22Rv1 (cell line): ENCODE results near the gene ATP5MC3.
A peak's percentile ranks its signal among the peaks of the same experiment; 100 is the strongest.

Experiments
- H3K27ac ChIP-seq: fragments of 450-650 bp; 2 replicates; pipeline ENCODE4 v1.5.1; 2017
- CTCF ChIP-seq: fragments of 450-650 bp; IDR thresholded peaks from 2 replicates; pipeline ENCODE4 v1.5.1; 2017; ENCODE audit warnings: mild to moderate bottlenecking
- ZFX ChIP-seq: fragments of 450-650 bp; IDR thresholded peaks from 2 replicates; pipeline ENCODE4 v1.6.1; 2017; ENCODE audit warnings: antibody characterized with exemption, borderline replicate concordance

Gene ATP5MC3

GRCh38 chr2:175181877-175182308 lies 383 bp upstream of the ATP5MC3 start:
- H3K27ac ChIP-seq = peak overlapping the region; percentile 78

GRCh38 chr2:175180701-175181103 lies 808 bp downstream of the ATP5MC3 start:
- peak overlapping the region; percentile 78 for H3K27ac ChIP-seq
- TF ChIP-seq ZFX = no peak
- no peak for TF ChIP-seq CTCF

More at GRCh38 chr2:175181877-175182308, 383 bp upstream of the ATP5MC3 start:
- TF ChIP-seq CTCF (no peak), ZFX (no peak)

DNA sequence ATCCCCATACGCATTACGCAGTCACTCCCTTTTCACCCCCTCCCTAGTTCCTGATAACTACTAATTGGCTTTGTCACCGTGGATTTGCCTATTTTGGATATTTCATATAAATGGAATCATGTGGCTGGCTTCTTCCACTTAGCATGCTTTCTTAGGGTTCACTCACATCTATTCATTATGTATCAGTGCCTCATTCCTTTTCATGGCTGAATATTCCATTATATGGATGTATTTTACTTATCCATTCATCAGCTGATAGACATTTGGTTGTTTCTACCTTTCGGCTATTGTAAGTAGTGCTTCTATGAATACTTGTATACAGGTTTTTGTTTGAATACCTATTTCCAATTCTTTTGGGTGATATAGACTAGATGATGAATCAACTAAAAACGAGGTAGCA lies 4.9 kb downstream of the ATP5MC3 start:
- TF ChIP-seq CTCF (no peak), ZFX (no peak)
- no peak overlapping the region for H3K27ac ChIP-seq

DNA sequence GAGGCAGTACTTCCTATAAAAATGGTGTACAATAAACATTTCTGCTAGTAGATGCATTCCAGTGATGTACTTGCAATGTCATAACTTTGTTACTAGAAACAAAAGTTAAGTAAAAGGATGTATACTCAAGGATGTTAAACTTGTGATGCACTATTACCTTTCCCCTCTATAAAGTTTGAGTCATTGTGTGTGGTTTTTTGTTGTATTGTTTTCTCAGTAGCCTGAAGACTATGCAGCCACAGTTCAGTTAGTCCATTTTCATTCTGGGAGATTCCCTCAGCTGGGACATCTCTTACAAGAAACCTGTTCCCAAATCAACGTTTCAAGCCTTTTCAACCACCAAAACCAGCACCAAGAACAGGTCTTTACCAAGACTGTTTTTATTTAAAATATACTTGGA lies 5.6 kb downstream of the ATP5MC3 start:
- TF ChIP-seq CTCF (no peak), ZFX (no peak)
- H3K27ac ChIP-seq = no peak overlapping the region

- TF ChIP-seq CTCF (no peak), ZFX (no peak)
- no peak overlapping the region for H3K27ac ChIP-seq
These were observed 6.2 kb downstream of the ATP5MC3 start for GRCh38 chr2:175175320-175175719.

- TF ChIP-seq CTCF = no peak
- no peak for TF ChIP-seq ZFX
- H3K27ac ChIP-seq = no peak overlapping the region
These were observed 10.7 kb downstream of the ATP5MC3 start for GRCh38 chr2:175170659-175171304.

DNA sequence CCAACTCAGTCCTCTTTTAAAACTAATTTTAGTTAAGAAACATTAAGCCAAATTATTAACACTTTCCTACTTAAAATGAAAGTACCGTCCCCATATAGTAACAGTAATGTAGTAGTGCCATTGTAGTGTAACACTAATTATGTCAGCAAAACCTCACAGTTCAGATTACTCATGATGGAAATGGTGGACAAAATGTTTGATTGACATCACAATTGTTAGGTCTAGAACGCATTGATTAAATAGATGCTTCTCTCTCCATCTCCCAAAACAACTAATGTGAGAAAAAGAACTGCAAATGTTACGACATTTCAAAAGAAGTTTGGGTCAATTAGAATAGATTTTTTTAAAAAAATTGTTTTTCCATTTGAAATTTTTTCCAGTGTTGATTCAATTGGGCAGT lies 12.3 kb downstream of the ATP5MC3 start:
- peak overlapping the region; percentile 47; the same call in 1 of the 2 replicates for H3K27ac ChIP-seq
- TF ChIP-seq ZFX (no peak), CTCF (no peak)
